ENCODE measurements around the gene POLR3A.

The POLR3A gene

DNA sequence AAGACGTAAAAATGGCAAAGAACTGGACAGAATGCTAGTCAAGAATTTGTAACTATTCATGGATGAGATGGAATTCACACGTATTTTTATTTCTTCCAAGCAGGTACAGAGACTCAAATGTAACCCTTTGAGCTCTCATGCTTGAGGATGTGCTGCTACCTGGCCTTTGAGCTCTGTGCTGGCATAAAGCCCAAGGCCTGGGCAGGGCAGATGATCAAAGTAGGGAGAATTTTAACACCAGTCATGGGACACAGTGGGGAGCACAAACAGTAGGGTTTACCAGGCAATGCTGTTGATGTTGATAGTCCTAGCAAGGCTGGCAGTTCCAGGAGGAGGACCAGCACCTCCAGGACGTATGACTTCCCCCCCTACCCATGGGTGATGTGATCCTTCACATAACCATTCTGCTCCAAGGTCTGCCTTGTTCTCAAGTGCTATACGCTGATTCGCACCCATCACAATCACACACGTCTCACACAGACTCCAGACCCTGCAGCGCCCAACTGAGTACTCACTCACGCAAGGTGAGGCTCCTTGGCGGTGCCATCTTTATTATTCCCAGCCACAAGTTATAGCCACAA lies 54.1 kb downstream of the POLR3A start:
- no peak for DNase-seq

DNA sequence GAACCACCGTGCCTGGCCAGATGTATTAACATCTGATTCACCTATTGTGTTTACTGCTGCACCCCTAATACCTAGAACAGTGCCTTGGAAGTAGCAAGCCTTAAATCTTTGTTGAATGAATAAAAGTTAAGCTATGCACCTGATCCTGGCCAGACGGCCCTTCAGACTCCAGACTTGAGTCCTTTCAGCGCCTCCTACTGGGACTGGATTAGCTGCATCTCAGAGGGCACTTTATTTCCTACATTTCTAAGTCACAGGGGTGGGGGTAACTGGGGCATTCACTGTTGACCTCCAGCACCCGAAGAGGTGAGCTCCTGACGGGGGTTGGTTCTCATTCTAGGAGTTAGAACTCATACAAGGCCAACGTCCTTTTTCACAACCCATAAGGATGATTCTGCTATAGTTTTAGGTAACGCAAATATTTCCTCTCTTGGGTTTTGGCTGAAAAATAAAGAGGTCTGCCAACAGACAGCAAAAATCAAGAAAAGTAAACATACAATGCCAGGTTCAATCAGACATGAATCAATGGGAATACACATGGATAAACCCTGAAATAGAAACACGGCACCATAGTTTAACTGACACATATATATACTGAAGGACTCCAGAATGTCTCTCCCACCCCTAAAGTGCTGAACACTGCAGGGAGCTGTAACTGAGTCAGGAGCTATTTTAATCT lies 54.8 kb downstream of the POLR3A start:
- DNase-seq: peak; percentile 8

DNA sequence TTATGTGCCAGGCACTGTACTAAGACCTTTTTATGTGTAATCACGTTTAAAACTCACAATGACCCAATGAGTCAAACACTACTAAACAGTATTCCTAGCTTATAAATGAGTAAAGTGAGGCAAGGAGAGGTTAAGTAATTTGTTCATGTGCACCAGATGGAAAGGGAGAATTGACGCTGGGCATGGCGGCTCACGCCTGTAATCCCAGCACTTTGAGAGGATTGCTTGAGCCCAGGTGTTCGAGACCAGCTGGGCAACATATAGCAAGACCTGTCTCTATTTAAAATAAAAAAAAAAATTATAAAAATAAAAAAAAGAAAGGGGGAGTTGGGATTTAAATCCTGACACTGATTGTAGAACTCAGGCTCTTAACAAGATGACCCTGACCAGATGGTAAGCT lies 56.0 kb downstream of the POLR3A start:
- no peak for DNase-seq

DNA sequence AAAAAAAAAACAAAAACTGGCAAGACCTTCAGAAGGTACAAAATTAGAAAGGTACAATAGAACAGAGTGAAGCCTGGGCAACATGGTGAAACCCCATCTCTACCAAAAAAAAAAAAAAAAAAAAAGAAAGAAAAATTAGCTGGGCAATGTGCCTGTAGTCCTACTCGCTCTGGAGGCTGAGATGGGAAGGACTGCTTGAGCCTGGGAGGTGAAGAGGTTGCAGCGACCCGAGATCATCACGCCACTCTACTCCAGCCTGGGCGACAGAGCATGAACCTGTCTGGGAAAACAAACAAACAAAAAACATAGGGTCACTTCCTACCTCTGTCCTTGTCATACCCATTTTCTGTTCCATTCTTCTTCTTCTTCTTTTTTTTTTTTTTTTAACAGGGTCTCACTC lies 57.2 kb downstream of the POLR3A start:
- no peak for DNase-seq

DNA sequence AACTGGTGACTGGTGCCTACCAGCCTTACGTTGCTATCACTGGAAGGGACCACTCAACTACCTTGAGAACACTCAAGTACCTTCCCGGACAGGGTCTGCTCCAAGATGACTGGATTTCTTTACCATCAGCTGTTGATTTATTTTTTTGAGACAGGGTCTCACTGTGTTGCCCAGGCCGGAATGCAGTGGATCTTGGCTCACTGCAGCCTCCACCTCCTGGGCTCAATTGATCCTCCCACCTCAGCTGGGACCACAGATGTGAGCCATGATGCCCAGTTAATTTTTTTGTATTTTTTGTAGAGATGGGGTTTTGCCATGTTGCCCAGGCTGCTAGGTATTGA lies 57.5 kb downstream of the POLR3A start:
- no peak for DNase-seq

DNA sequence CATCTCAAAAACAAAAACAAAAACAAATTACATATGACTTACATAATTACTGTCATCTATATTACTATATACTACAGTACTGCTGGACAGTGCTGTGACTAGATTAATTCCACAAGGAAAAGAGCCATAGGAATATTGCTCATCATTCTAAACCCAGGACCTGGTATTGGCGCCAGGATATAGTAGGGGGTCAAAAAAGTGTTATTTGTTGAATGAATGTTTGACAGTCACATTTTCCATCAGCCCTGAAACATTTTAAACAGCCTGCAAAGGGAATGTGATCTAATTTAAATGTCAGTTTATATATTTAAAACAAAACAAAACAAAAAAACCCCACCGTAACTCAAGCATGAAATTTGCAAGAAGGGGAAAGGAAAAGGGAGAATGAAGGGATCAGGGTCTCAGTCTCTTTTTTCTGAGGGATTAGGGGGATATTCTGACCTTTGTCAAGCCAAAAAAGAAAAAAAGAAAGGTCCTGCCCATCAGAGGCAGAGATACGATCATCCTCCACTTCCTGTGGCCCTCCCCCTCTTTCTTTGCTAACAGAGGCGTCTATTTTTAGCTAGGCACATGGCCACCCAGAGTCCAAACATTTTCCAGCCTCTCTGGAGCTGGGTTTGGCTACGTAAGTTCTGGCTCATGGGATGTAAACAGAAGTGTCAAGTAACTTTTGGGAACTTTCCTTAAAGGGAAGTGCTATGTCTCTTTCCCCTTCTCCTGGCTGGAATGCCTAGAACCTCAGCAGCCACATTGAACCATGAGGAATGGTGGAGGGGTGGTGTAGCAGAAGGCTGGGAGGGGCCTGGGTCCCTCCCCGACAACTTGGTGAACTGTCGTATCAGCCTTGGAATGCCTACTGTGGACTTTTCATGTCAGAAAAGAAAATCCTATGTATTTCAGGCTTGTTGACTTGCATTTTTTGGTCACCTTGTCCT lies 58.2 kb downstream of the POLR3A start:
- no peak for DNase-seq

DNA sequence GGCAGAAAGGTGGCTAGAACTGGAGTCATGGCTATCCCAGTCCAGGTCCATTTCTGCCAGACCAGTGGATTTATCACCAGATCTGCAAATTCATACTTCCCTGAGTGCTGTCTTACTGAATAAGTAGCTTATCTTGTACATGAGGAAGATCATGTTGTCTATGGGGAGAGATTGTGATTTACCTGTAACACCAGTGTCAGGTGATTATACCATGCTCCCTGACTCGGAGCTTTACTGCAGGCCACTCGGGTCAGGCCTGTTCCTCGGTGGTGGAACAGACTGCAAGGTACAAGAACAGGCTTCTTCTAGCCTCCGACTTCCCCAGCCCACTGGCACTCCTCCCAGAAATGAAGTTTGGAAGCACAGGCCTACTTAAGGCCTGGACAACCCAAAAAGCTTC lies 60.2 kb downstream of the POLR3A start:
- DNase-seq: no peak

DNA sequence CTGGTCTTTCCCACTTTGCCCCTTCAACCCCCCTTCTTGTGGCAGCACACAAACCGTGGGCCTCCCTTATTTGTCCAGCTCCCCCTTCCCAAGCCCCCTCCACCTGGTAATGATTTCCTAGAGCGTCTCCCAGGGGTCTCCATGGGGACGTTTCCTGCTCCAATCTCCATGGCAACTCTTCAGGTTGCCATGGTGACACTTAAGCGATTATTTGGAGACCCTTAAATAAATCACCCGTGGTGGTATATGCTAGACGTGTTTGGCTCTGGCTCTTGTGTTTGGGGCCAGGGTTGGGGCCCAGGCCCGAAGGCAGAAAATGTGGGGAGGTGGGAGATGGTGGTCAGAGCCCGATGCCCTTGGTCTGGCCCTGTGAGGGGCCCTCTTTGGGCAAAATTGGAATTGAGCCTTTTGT lies 61.7 kb downstream of the POLR3A start:
- no peak for DNase-seq

DNA sequence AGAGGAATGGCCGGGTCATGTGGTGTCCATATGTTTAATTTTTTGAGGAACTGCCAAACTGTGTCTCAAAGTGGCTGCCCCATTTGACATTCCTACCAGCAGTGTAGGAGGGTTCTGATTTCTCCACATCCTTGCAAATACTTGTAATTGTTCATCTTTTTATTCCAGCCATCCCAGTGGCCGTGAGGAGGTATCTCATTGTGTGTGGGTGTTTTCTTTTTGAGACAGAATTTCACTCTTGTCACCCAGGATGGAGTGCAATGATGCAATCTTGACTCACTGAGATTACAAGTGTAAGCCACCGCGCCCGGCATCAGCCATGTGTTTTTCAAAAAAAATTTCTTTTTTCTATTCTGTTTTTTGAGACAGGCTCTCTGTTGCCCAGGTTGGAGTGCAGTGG lies 64.0 kb downstream of the POLR3A start:
- no peak for DNase-seq

DNA sequence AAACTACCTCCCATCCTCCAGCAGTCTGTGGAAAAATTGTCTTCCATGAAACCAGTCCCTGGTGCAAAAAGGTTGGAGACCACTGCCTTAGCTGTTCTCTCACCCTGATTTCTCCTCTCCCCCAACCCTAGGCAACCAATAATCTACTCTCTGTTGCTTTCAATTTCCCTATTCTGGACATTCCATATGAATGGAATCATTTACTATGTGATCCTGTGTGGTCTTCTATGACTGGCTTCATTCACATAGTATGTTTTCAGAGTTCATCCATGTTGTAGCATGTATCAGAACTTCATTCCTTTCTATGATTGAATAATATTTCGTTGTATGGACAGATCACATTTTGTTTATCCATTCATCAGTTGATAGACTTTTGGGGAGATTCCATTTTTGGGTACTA lies 64.5 kb downstream of the POLR3A start:
- no peak for DNase-seq

DNA sequence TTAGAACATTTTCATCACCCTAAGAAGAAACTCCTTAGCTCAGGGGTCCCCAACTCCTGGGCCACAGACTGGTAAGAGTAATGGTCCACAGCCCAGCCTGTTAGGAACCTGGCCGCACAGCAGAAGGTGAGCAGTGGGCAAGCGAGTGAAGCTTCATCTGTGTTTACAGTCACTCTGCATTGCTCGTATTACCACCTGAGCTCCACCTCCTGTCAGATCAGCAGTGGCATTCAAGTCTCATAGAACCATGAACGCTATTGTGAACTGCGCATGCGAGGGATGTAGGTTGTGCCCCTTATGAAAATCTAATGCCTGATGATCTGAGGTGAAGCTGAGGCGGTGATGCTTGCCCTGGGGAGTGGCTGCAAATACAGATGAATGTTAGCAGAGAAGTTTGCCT lies 65.4 kb downstream of the POLR3A start:
- no peak for DNase-seq

DNA sequence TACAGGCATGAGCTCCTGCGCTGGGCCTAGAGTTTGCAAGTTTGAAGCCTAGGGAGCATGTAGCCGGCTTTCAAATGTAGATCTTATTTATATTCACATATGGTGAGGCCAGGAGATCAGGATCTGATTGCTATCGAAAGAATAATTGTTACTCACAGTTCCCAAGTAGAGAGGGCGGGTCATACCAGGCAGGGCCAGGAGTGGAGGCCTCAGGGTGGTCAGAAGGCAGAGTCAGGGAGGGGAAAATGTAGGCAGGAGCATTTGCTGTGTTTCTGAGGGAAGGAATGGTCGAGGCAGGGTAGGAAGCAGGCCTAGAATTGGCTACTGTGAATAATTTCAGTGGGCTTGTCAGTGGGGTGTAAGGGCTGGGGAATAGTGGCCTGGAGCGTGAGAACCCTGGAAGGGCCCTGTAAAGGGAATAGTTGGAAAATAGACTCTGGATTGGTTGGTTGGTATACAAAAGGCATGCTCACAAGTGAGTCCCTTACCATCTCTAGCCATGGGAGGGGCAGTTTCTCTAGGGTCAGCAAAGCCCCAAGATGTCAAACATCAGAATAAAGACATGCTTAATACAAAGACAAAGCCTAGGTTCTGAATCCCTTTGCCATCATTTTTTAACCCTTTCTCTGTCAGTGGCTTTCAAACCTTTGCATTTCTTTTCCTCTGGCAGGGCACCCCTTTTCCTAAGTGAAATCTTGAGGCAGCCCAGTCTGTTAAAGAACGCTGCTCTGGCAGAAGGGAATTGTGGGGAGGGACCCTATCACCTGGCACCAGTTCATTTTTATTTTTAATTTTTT lies 66.8 kb downstream of the POLR3A start:
- no peak for DNase-seq

DNA sequence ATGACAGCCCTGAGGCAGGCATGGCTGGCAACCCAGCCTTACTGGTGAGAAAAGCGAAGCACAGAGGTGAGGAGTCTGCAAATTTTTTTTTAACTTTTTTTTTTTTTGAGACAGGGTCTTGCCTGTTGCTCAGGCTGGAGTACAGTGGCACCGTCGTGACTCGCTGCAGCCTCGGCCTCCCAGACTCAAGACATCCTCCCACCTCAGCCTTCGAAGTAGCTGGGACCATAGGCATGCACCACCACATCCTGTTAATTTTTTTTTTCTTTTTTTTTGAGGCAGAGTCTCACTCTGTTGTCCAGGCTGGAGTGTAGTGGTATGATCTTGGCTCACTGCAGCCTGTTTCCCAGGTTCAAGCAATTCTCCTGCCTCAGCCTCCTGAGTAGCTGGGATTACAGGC lies 67.6 kb downstream of the POLR3A start:
- DNase-seq: no peak

DNA sequence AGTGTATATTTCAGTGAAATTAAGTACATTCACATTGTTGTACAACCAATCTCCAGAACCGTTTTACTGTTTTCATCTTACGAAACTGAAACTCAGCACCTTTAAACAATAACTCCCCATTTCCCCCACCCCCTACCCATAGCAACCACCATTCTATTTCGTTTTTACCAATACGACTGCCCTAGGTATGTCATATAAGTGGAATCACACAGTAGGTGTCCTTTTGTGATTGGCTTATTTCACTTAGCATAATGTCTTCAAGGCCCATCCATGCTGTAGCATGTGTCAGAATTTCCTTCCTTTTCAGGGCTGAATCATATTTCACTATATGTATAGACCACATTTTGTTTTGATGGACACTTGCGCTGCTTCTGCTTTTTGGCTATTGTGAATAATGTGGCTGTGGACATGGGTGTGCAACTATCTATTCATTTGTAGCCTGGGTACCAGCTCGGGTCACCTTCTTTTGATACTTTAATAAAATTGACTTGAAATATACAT lies 68.4 kb downstream of the POLR3A start:
- DNase-seq: no peak

DNA sequence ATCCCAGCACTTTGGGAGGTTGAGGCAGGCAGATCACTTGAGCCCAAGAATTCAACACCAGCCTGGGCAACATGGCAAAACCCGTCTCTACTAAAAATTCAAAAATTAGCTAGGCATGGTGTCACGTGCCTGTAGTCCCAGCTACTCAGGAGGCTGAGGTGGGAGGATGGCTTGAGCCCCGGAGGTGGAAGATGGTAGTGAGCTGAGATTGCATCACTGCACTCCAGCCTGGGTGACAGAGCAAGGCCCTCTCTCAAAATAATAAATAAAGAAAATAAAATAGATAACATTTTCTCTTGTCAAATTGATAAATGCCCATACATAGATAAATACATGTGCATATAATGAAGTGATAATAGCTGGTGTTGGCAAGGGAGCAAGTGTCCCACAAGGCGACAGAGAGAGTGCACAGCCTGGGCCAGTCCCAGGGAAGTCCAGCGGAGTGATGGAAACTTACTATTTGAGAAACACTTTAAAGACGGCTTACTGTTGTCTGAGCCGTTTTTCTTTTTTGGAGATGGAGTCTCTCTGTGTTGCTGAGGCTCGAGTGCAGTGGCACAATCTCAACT lies 69.3 kb downstream of the POLR3A start:
- DNase-seq: no peak

DNA sequence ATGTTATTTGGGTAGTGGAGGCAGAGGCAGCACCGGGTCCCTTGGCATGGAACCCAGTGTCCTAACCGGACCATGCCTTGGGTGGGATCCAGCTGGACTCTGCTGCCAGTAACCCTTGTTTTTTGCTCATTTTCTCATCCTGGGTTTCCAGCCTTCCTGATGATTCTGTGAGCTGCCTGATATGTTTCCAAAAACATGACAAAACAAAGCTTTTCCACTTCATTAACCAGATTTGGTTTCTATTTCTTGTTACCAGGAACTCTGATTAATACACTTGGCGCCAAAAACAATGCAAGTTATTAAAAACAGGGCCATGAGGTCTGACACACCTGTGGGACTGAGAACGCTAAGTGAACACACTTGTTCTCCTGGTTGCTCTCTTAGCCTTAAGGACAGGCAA lies 69.9 kb downstream of the POLR3A start:
- no peak for DNase-seq

DNA sequence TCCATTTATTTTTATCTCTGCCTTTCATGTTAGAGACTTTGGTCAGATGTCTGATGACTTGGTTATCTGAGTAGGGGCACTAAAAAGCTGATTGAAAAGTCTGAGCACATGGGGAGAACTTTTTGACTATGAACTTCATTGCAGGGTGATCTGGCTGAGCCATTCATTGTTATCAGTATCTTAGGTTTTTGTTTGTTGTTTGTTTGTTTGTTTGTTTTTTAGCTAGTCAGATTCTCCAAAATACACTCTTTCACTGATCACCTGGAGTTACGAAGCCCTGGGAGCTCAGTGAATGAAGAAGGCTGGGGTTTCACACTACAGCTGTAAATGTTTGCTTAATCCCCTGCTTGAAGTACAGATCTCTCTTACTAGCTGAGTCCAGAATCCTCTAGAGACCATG lies 74.2 kb downstream of the POLR3A start:
- DNase-seq: no peak

DNA sequence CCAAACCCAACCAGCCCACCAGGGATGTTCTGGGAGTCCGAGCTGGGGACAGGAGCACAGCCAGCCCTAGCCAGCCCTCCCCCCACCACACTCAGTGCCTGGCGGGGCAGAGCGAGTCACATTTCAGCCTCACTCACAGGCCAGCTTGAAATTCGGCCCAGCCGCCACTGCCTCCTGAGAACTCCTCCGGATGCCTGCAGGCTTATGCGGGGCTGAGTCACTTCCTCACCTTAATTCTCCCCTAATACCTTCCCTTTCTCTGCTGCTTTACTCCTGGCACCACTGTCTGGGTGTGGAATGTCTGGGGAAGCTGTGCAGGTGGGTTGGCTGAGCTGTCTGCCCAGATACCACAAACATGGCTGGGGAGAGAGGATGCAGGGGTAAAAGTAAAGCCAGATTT lies 80.1 kb downstream of the POLR3A start:
- no peak for DNase-seq

DNA sequence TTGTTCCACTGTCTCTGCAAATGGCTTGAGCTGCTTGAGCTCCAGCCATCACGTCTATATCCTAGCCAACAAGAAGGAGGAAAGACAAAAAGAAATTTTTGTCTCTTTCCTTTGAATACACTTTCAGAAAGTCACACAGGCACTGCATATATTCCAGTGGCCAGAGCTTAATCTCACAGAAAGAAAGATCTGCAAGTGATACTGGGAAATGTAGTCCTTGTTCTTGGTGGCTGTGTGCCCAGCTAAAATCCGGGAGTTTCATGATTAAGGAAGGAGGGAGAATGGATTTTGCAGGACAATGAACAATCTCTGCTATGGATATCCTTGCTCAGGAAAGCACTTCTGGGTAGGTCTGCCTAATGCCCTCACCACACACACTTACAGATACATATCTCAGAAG lies 83.2 kb downstream of the POLR3A start:
- no peak for DNase-seq

DNA sequence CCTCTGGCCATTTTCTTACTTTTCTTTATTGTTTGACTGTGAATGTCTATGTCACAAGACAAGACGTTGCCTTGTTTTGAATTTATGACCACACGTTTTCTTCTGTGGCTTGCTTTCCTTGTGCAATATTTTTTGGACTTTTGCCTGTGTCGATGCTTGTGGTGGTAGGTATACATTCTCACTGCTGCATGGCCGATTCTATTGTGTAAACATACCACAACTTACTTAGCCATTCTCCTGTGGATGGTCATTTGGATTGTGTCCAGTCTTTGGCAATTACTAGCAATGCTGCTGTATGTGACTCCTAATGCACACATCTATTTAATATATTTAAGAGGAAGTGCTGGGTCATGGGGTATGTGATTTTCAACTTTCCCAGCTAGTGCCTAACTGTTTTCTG lies 84.8 kb downstream of the POLR3A start:
- DNase-seq: no peak

DNA sequence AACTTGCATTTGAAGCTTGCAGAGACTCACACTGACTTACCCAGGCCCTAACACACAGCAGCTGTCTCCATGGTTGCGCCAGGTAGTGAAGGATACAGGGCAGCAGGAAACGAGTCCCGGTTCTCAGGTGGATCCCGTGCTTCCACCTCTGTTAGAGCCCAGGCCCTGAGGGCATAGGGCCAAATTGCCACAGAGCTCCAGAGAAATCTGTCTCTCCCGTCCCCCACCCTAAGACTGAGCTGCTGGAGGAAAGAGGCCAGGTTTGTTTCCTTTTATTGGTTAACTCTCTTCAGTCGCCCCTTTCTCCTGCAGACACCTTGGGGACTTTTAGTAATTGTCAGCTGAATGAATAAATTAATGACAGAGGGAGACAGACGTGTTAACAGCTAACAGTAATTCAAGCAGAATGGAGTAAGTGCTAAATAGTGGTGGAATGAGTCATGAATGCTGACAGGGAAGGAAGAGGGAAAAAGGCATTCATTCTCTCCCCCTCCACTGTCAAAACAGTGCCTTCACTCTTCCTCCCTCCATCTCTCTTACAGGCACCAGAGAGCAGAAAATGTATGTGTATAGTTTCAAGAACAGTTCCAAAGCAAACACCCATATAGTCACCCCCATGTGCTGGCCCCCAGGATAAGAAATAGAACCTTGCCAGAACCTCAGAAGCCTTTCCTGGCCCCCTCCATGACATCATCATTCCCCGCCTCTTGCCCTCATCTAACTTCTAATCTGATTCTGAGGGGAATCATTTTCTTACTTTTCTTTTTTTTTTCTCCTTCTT lies 86.0 kb downstream of the POLR3A start:
- DNase-seq: no peak

DNA sequence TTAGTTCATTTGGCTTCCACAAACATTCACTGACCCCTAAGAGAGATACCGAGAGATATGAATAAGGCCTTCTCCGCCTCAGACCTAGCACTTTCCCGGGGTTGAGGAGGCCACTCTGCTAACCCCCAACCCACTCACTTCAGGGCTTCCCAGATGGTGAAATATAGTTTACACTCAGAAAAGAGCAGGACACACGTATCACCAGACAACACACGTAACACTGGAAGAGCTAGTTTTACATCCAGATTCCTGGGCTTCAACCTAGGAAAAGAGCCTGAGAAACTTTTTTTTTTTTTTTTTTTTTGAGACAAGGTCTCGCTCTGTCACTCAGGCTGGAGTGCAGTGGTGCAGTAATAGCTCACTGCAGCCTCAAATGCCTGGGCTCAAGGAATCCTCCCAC lies 87.5 kb downstream of the POLR3A start:
- no peak for DNase-seq

All from NCI-H510A (cell line).